T-helper 2 cell treated with Interferon-gamma antibody and Interleukin-4, amounts not matched to agents 100 ng/mL and 5 ng/mL, for 36 hours (primary cell): ENCODE measurements around the gene WDR37. TPM values are rescaled to one million over a fixed set of nuclear protein-coding genes. Genes with fewer than 3 reads are reported as not detected.

Source experiments
- intact Hi-C: fragments of 100-400 bp; cut with micrococcal nuclease; formaldehyde crosslinking; loops from one replicate; pipeline ENCODE4 v1.15.1; 2023
- total RNA-seq: library from RNA; stranded (reverse); gene quantifications from 2 replicates; pipeline ENCODE4 v1.2.3, GENCODE V29; 2022

Gene WDR37
- total RNA-seq, 1 donor from 2014 or later, result 26.5 TPM

- intact Hi-C loops, result no loop called here
Measured at GRCh38 chr10:1166101-1166827, 110.1 kb downstream of the WDR37 start.

- intact Hi-C loops, result no loop called here
Measured at GRCh38 chr10:1166828-1167275, 110.7 kb downstream of the WDR37 start.

GRCh38 chr10:1168763-1169162, 112.6 kb downstream of the WDR37 start:
- intact Hi-C loops, result no loop called here

- intact Hi-C loops, result no loop called here
Measured at GRCh38 chr10:1169186-1169885, 113.2 kb downstream of the WDR37 start.

GRCh38 chr10:1169981-1170866, 114.0 kb downstream of the WDR37 start:
- intact Hi-C loops, result no loop called here

- intact Hi-C loops, result no loop called here
Measured at GRCh38 chr10:1170867-1171180, 114.6 kb downstream of the WDR37 start.

- intact Hi-C loops, result no loop called here
Measured at GRCh38 chr10:1171182-1171581, 115.0 kb downstream of the WDR37 start.

- intact Hi-C loops, result no loop called here
Measured at GRCh38 chr10:1171586-1171985, 115.4 kb downstream of the WDR37 start.

GRCh38 chr10:1172256-1172984, 116.2 kb downstream of the WDR37 start:
- intact Hi-C loops, result no loop called here

- intact Hi-C loops, result no loop called here
Measured at GRCh38 chr10:1173091-1173490, 116.9 kb downstream of the WDR37 start.

GRCh38 chr10:1174022-1174421, 117.8 kb downstream of the WDR37 start:
- intact Hi-C loops, result no loop called here

GRCh38 chr10:1175956-1176565, 119.9 kb downstream of the WDR37 start:
- intact Hi-C loops, result no loop called here

GRCh38 chr10:1177936-1178335, 121.8 kb downstream of the WDR37 start:
- intact Hi-C loops, result no loop called here

GRCh38 chr10:1178506-1178905, 122.3 kb downstream of the WDR37 start:
- intact Hi-C loops, result no loop called here

- intact Hi-C loops, result no loop called here
Measured at GRCh38 chr10:1179346-1180070, 123.3 kb downstream of the WDR37 start.

- intact Hi-C loops, result no loop called here
Measured at GRCh38 chr10:1180071-1180730, 124.0 kb downstream of the WDR37 start.

- intact Hi-C loops, result no loop called here
Measured at GRCh38 chr10:1180836-1181235, 124.7 kb downstream of the WDR37 start.
